ENCODE results near the gene LAPTM5. TPM values are rescaled to one million over a fixed set of nuclear protein-coding genes. Genes with fewer than 3 reads are reported as not detected.

The LAPTM5 gene
- total and polyA plus RNA-seq, 3 experiments from 2014 or later, result 204 to 589 (median 206) TPM

- H3K36me3 Mint-ChIP-seq, result peaks cover 0 to 74% (median 16%) of the 10 kb centered on the region in 3 donors
- Histone ChIP-seq H3K9me3 (ENCODE audit: low read length) (no peaks in the 10 kb centered on the region), H3K27me3 (ENCODE audit: insufficient read depth, low read length, poor library complexity, severe bottlenecking) (no peaks in the 10 kb centered on the region), H3K36me3 (ENCODE audit: insufficient read depth, low read length) (peaks cover 23% of the 10 kb centered on the region), H3K27ac (ENCODE audit: low read depth, low read length) (peak overlapping the region; percentile 53), H3K4me1 (ENCODE audit: insufficient read depth, low read length) (peaks cover 99% of the 10 kb centered on the region), H3K4me3 (ENCODE audit: low read length) (peak overlapping the region; percentile 53)
- ChIA-PET POLR2A (interaction anchor here (1.0 to 11.8 kb wide), 3 partner anchors 9 to 32 kb away, joined by 4 to 189 read pairs (median 5); partner anchors contain the start of gene LAPTM5), CTCF (interaction anchor here (1.4 to 11.3 kb wide), 3 partner anchors 27 to 33 kb away, joined by 5 to 76 read pairs (median 62); no protein-coding TSS in a partner anchor)
- peaks cover 0 to 2% (median 0%) of the 10 kb centered on the region in 5 donors for H3K9me3 Mint-ChIP-seq
- DNase-seq, result no peak
- peaks cover 99 to 100% (median 100%) of the 10 kb centered on the region in 3 donors for H3K4me1 Mint-ChIP-seq
- H3K27me3 Mint-ChIP-seq, result peaks cover 0 to 12% of the 10 kb centered on the region in 2 donors
- peak overlapping the region; percentile 92 to 100 (median 100) for H3K27ac Mint-ChIP-seq
- H3K4me3 Mint-ChIP-seq, result peak overlapping the region; percentile 80 to 100 (median 85)
These were observed 10.3 kb downstream of the LAPTM5 start for GRCh38 chr1:30747033-30748008.

DNA sequence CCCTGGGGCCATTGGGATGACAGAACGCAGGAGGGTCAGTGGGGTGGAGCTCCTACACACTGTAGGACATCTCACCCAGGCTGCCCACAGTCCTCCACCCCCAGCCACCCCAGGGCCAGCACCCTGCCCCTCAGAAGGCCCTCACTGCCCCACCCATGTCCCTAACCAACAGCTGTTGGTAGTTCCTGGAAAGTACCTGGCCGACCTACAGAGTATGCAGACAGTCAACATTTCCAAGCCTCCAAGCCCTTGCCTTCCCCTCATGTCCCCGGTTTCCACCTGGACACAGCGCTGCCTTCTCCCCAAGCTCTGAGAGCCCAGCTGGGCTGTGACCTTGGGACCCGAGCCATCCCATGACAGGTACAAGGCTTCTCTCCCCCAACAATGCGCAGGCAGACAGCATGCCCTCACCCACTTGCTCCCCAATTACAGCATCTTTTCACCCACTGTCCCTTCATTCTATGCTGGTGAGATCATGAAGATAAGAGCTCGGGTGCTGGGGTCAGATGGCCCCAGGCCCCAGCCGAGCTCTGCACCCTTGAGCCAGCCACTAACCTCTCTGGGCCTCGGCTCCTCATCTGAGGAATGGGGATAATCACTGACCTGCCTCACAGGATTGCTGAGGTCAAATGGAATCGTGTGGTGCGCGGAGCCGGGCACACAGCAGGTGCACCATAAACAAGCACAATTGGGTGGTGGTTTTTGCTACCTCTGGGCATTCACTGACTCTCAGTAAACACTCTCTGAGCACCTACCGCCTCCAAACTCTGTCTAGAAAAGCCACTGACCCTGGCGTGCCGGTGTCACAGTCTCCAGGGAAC lies 11.2 kb downstream of the LAPTM5 start:
- H3K27me3 ChIP-seq (ENCODE audit: insufficient read depth, low read length, poor library complexity, severe bottlenecking), result no peaks in the 10 kb centered on the region
- H3K4me3 ChIP-seq (ENCODE audit: low read length), result peak overlapping the region; percentile 46
- H3K9me3 Mint-ChIP-seq, result peaks cover 0 to 2% (median 0%) of the 10 kb centered on the region in 5 donors
- peaks cover 99% of the 10 kb centered on the region for H3K4me1 ChIP-seq (ENCODE audit: insufficient read depth, low read length)
- ChIA-PET POLR2A (interaction anchor here (1.0 to 11.8 kb wide), 5 partner anchors 10 to 32 kb away, joined by 3 to 189 read pairs (median 5); partner anchors contain the start of gene LAPTM5), CTCF (interaction anchor here (0.8 to 5.7 kb wide), 5 partner anchors 11 to 35 kb away, joined by 3 to 67 read pairs (median 5); partner anchors contain the start of gene LAPTM5)
- H3K27me3 Mint-ChIP-seq, result peaks cover 0 to 12% of the 10 kb centered on the region in 2 donors
- H3K36me3 ChIP-seq (ENCODE audit: insufficient read depth, low read length), result peaks cover 32% of the 10 kb centered on the region
- peak overlapping the region; percentile 80 to 100 (median 85) for H3K4me3 Mint-ChIP-seq
- H3K36me3 Mint-ChIP-seq, result peaks cover under 1 to 74% (median 20%) of the 10 kb centered on the region in 3 donors
- DNase-seq, result no peak
- peaks cover 98 to 100% (median 100%) of the 10 kb centered on the region in 3 donors for H3K4me1 Mint-ChIP-seq
- no peaks in the 10 kb centered on the region for H3K9me3 ChIP-seq (ENCODE audit: low read length)
- H3K27ac Mint-ChIP-seq, result peak overlapping the region; percentile 92 to 100 (median 100)
- peak overlapping the region; percentile 10 for H3K27ac ChIP-seq (ENCODE audit: low read depth, low read length)

GRCh38 chr1:30745834-30746208 lies 11.8 kb downstream of the LAPTM5 start:
- CTCF ChIA-PET, result interaction anchor here (0.8 to 5.7 kb wide), 5 partner anchors 12 to 36 kb away, joined by 3 to 67 read pairs (median 5); partner anchors contain the start of gene LAPTM5
- Mint-ChIP-seq H3K4me3 (peak overlapping the region; percentile 80 to 88 (median 84)), H3K36me3 (peaks cover 7 to 76% (median 25%) of the 10 kb centered on the region in 3 donors), H3K9me3 (peaks cover 0 to 2% (median 0%) of the 10 kb centered on the region in 5 donors), H3K27ac (peak overlapping the region; percentile 92 to 100 (median 100)), H3K4me1 (peaks cover 98 to 100% (median 100%) of the 10 kb centered on the region in 3 donors), H3K27me3 (peaks cover 0 to 12% of the 10 kb centered on the region in 2 donors)
- Histone ChIP-seq H3K9me3 (ENCODE audit: low read length) (no peaks in the 10 kb centered on the region), H3K27ac (ENCODE audit: low read depth, low read length) (peak overlapping the region; percentile 10), H3K27me3 (ENCODE audit: insufficient read depth, low read length, poor library complexity, severe bottlenecking) (no peaks in the 10 kb centered on the region), H3K4me3 (ENCODE audit: low read length) (peak overlapping the region; percentile 46), H3K4me1 (ENCODE audit: insufficient read depth, low read length) (peaks cover 99% of the 10 kb centered on the region), H3K36me3 (ENCODE audit: insufficient read depth, low read length) (peaks cover 38% of the 10 kb centered on the region)
- DNase-seq, result no peak
- POLR2A ChIA-PET, result interaction anchor here (1.0 to 11.8 kb wide), 4 partner anchors 11 to 33 kb away, joined by 3 to 189 read pairs (median 14); partner anchors contain the start of gene LAPTM5

- Mint-ChIP-seq H3K9me3 (peaks cover 0 to 2% (median 0%) of the 10 kb centered on the region in 5 donors), H3K4me1 (peaks cover 98 to 100% (median 100%) of the 10 kb centered on the region in 3 donors), H3K27me3 (peaks cover 0 to 12% of the 10 kb centered on the region in 2 donors), H3K27ac (peak overlapping the region; percentile 92 to 100 (median 100)), H3K4me3 (peak overlapping the region; percentile 80 to 88 (median 84)), H3K36me3 (peaks cover 7 to 77% (median 26%) of the 10 kb centered on the region in 3 donors)
- Histone ChIP-seq H3K36me3 (ENCODE audit: insufficient read depth, low read length) (peaks cover 42% of the 10 kb centered on the region), H3K27me3 (ENCODE audit: insufficient read depth, low read length, poor library complexity, severe bottlenecking) (no peaks in the 10 kb centered on the region), H3K4me1 (ENCODE audit: insufficient read depth, low read length) (peaks cover 99% of the 10 kb centered on the region), H3K27ac (ENCODE audit: low read depth, low read length) (peak overlapping the region; percentile 10), H3K4me3 (ENCODE audit: low read length) (peak overlapping the region; percentile 46), H3K9me3 (ENCODE audit: low read length) (no peaks in the 10 kb centered on the region)
- CTCF ChIA-PET, result interaction anchor here (0.8 to 5.7 kb wide), 6 partner anchors 12 to 38 kb away, joined by 3 to 67 read pairs (median 38); partner anchors contain the start of gene LAPTM5
- POLR2A ChIA-PET, result interaction anchor here (2.4 to 11.8 kb wide), 3 partner anchors 11 to 27 kb away, joined by 23 to 189 read pairs (median 25); partner anchors contain the start of gene LAPTM5
- no peak for DNase-seq
These were observed 12.3 kb downstream of the LAPTM5 start for GRCh38 chr1:30745156-30745833.

DNA sequence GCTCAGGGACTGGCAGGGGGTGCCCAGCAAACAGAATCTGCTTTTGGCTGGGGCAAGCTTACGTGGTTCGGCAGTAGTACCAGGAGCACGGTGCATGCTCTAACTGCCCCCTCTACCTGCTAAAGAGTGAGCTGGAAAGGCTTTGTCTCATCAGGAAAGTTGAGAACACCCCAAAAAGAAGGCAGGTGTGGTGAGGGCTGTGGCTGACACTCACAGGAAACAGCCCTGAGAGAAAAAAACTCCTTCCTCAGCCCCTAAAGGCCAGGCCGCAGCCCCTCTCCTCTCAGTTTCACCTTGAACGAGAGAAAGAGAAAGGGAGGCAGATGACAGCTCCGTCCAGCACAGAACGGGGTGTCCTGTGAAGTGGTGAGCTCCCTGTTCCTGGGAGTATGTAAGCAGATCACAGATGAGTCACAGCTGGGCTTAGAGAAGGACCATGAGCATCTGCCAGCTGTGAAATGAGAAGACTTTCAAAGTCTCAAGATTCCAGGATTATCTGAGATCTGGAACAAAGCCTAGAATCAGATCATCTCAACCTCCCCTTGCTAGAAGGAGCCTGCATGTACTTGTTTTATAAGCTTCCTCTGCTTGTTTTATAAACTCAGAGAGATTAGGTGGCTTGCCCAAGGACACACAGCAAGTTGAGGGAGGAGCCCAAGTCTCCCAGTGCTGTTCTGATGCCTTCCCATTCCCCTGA lies 13.4 kb downstream of the LAPTM5 start:
- peaks cover 0 to 6% of the 10 kb centered on the region in 2 donors for H3K27me3 Mint-ChIP-seq
- ChIA-PET POLR2A (interaction anchor here (0.6 to 11.8 kb wide), 10 partner anchors 9 to 1125 kb away, joined by 3 to 189 read pairs (median 5); partner anchors contain the start of genes LAPTM5 and MATN1), CTCF (interaction anchor here (1.0 to 5.7 kb wide), 11 partner anchors 8 to 39 kb away, joined by 4 to 67 read pairs (median 11); partner anchors contain the start of gene LAPTM5)
- peaks cover 10 to 76% (median 27%) of the 10 kb centered on the region in 3 donors for H3K36me3 Mint-ChIP-seq
- peak in 4 of 5 donors; percentile 31 to 76 (median 62) for DNase-seq
- Histone ChIP-seq H3K27ac (ENCODE audit: low read depth, low read length) (peak overlapping the region; percentile 69), H3K4me1 (ENCODE audit: insufficient read depth, low read length) (peaks cover 88% of the 10 kb centered on the region), H3K9me3 (ENCODE audit: low read length) (no peaks in the 10 kb centered on the region), H3K4me3 (ENCODE audit: low read length) (peak overlapping the region; percentile 61), H3K36me3 (ENCODE audit: insufficient read depth, low read length) (peaks cover 51% of the 10 kb centered on the region), H3K27me3 (ENCODE audit: insufficient read depth, low read length, poor library complexity, severe bottlenecking) (no peaks in the 10 kb centered on the region)
- H3K27ac Mint-ChIP-seq, result peak overlapping the region; percentile 93 to 100 (median 100)
- peak overlapping the region; percentile 80 to 88 (median 84) for H3K4me3 Mint-ChIP-seq
- H3K4me1 Mint-ChIP-seq, result peaks cover 96 to 100% (median 100%) of the 10 kb centered on the region in 3 donors
- H3K9me3 Mint-ChIP-seq, result peaks cover 0 to 2% (median 0%) of the 10 kb centered on the region in 5 donors

DNA sequence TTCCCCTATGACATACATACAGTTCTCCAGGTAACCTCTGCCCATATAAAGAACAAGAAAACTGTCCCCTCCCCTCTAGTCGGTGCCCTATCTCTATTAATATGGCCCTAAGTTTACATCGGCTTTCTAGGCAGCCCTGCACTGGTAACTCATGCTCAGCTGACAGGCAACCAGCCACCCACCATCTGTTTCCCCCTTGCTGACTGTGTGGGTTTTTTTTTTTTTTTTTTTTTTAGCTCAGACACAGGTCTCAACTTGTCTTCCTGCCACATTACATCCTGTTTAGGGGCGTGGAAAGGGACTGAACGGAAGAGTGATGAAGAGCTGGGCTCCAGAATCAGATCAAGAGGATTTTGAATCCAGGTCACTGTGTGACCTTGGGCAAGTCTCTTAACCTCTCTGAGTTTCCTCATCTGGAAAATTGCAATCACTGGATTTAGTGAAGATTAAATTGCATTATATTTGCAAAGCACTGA lies 14.0 kb downstream of the LAPTM5 start:
- Mint-ChIP-seq H3K27ac (peak overlapping the region; percentile 93 to 100 (median 100)), H3K27me3 (peaks cover 0 to 3% of the 10 kb centered on the region in 2 donors), H3K9me3 (peaks cover 0 to 2% (median 0%) of the 10 kb centered on the region in 5 donors), H3K4me3 (peak overlapping the region; percentile 80 to 88 (median 84)), H3K4me1 (peaks cover 94 to 100% (median 99%) of the 10 kb centered on the region in 3 donors), H3K36me3 (peaks cover 15 to 76% (median 27%) of the 10 kb centered on the region in 3 donors)
- H3K27ac ChIP-seq (ENCODE audit: low read depth, low read length), result peak overlapping the region; percentile 69
- H3K4me3 ChIP-seq (ENCODE audit: low read length), result peak overlapping the region; percentile 61
- no peaks in the 10 kb centered on the region for H3K27me3 ChIP-seq (ENCODE audit: insufficient read depth, low read length, poor library complexity, severe bottlenecking)
- H3K36me3 ChIP-seq (ENCODE audit: insufficient read depth, low read length), result peaks cover 52% of the 10 kb centered on the region
- no peaks in the 10 kb centered on the region for H3K9me3 ChIP-seq (ENCODE audit: low read length)
- peak; percentile 62 to 89 (median 84) for DNase-seq
- peaks cover 87% of the 10 kb centered on the region for H3K4me1 ChIP-seq (ENCODE audit: insufficient read depth, low read length)
- ChIA-PET CTCF (interaction anchor here (1.0 to 5.7 kb wide), 11 partner anchors 9 to 39 kb away, joined by 4 to 67 read pairs (median 11); partner anchors contain the start of gene LAPTM5), POLR2A (interaction anchor here (0.6 to 11.8 kb wide), 12 partner anchors 9 to 1202 kb away, joined by 3 to 189 read pairs (median 4); partner anchors contain the start of genes LAPTM5 and MATN1)

Data from CD8-positive, alpha-beta memory T cell (primary cell).